ENCODE measurements around the gene SHB. TPM values are rescaled to one million over a fixed set of nuclear protein-coding genes. Genes with fewer than 3 reads are reported as not detected.

Gene SHB
- total and polyA plus RNA-seq, 2 donors (not counting 3 experiments of a cell fraction or from before 2014, with no cell fraction given), result 13.4 to 24.9 TPM

DNA sequence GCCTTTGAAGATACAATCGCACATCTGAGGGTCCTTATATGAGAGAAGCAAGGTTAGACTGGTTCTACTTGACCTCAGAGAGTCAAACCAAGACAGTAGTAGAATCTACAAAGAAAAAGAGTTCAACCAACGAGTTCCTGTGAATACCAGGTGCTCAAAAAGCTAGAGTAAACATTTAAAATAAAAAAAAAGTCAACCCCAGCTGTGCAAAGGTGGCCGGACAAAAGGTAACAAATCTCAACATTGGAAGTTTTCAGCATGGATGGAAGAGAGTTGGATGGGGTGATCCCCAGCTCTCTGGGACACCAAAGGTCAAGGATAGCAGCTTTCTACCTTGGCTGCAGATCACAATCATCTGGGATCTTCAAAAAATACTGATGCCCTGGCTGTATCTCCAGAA lies 14.4 kb downstream of the SHB start:
- no peaks in the 10 kb centered on the region for H4K20me1 ChIP-seq (replicated peaks; ENCODE audit: control insufficient read depth, extremely low read depth, insufficient read depth, low read length)
- no peak overlapping the region for H3K4me2 ChIP-seq (ENCODE audit: insufficient read depth, low read length)
- H3K27me3 ChIP-seq (ENCODE audit: control insufficient read depth in 2 of 2, insufficient read depth in 2 of 2, low read length in 2 of 2), result no peaks in the 10 kb centered on the region
- no peak overlapping the region for H3K9ac ChIP-seq (replicated peaks; ENCODE audit: extremely low read depth, insufficient read depth, low read length)
- ChIA-PET CTCF (no interaction called here), POLR2A (no interaction called here)
- H3K9me3 ChIP-seq (replicated peaks; ENCODE audit: control insufficient read depth, insufficient read depth, low read length), result no peaks in the 10 kb centered on the region
- TF ChIP-seq MYC (IDR thresholded peaks at IDR 0.05; ENCODE audit: low read depth, low read length), result no peak
- no peak for TF ChIP-seq FOS (IDR thresholded peaks at IDR 0.05; ENCODE audit: borderline replicate concordance, insufficient read depth, low read length)
- TF ChIP-seq JUN (IDR thresholded peaks at IDR 0.05; ENCODE audit: borderline replicate concordance, insufficient read depth, insufficient read length, low read depth), result no peak
- intact Hi-C loops (cut with micrococcal nuclease), result no loop called here
- H3K27ac ChIP-seq (ENCODE audit: insufficient read depth, low read depth, low read length), result no peak overlapping the region
- H3K4me1 ChIP-seq (ENCODE audit: control insufficient read depth, extremely low read depth, insufficient read depth, low read length), result peaks cover 18% of the 10 kb centered on the region
- peaks cover 73% of the 10 kb centered on the region for H3K79me2 ChIP-seq (ENCODE audit: control insufficient read depth, insufficient read depth, low read length)
- no TSS peak for BruUV-seq (replicated peaks)
- H3K9me1 ChIP-seq (replicated peaks; ENCODE audit: control insufficient read depth, extremely low read depth, insufficient read depth, low read length), result no peaks in the 10 kb centered on the region
- dilution Hi-C loops (cut with MboI; ENCODE audit: extremely low pct_ligation_motif_present, low sequenced_read_pairs), result no loop called here
- FAIRE-seq (no peak), DNase-seq (ENCODE audit: low read depth, low spot score) (no peak)
- H2AFZ ChIP-seq (ENCODE audit: low read depth, low read length), result no peak overlapping the region
- no peak overlapping the region for H3K4me3 ChIP-seq (replicated peaks in 1 of 3; ENCODE audit: insufficient read depth in 1 of 3, low read depth in 1 of 3, low read length in 3 of 3)
- peaks cover 0 to 3% of the 10 kb centered on the region in 2 experiments for H3K36me3 ChIP-seq (ENCODE audit: control insufficient read depth in 2 of 2, extremely low read depth in 1 of 2, insufficient read depth in 2 of 2, low read length in 2 of 2)

DNA sequence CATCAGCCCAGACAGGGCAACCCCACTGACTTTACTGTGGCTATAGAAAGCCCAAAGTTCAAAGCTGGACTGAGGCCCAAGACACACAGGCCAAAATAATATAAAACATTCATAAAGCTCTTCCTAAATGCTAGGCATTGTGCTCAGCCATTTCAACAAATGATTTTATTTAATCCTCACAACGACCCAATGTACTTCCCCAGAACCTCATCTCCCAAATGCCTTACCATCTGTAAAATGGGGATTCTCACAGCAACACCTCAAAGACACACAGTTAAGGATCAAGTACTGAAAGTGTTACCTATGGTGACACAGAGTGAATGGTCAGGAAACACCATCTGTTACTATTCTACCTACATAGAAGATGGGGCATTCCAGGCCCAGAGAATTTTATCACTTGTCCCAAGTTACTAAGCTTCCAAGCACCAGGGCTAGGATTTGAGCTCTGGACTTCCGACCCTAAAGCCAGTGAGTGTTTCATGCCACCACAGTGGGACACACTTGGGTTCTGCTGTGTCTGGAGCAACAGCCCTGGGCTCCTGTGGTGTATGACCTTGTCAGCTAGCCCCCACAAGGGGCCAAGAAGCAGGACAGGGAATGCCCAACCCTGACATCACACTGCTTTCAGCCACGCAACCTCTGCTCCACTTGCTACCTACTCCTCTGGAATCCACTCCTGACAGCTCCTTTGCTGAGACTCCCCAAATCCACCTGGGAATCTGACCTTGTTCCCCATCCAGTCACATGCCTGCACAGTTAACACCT lies 15.1 kb downstream of the SHB start:
- Histone ChIP-seq H3K27ac (ENCODE audit: insufficient read depth, low read depth, low read length) (no peak overlapping the region), H3K9me3 (replicated peaks; ENCODE audit: control insufficient read depth, insufficient read depth, low read length) (no peaks in the 10 kb centered on the region), H3K36me3 (ENCODE audit: control insufficient read depth in 2 of 2, extremely low read depth in 1 of 2, insufficient read depth in 2 of 2, low read length in 2 of 2) (peaks cover 0 to 3% of the 10 kb centered on the region in 2 experiments), H3K9ac (replicated peaks; ENCODE audit: extremely low read depth, insufficient read depth, low read length) (no peak overlapping the region), H3K4me1 (ENCODE audit: control insufficient read depth, extremely low read depth, insufficient read depth, low read length) (peaks cover 13% of the 10 kb centered on the region), H3K27me3 (ENCODE audit: control insufficient read depth in 2 of 2, insufficient read depth in 2 of 2, low read length in 2 of 2) (no peaks in the 10 kb centered on the region), H3K4me2 (ENCODE audit: insufficient read depth, low read length) (no peak overlapping the region), H3K4me3 (replicated peaks in 1 of 3; ENCODE audit: insufficient read depth in 1 of 3, low read depth in 1 of 3, low read length in 3 of 3) (no peak overlapping the region), H3K9me1 (replicated peaks; ENCODE audit: control insufficient read depth, extremely low read depth, insufficient read depth, low read length) (no peaks in the 10 kb centered on the region), H3K79me2 (ENCODE audit: control insufficient read depth, insufficient read depth, low read length) (peaks cover 74% of the 10 kb centered on the region), H2AFZ (ENCODE audit: low read depth, low read length) (no peak overlapping the region), H4K20me1 (replicated peaks; ENCODE audit: control insufficient read depth, extremely low read depth, insufficient read depth, low read length) (no peaks in the 10 kb centered on the region)
- DNase-seq (ENCODE audit: low read depth, low spot score) (no peak), FAIRE-seq (no peak)
- dilution Hi-C loops (cut with MboI; ENCODE audit: extremely low pct_ligation_motif_present, low sequenced_read_pairs), result no loop called here
- POLR2A ChIA-PET, result interaction anchor here (0.6 kb wide), 1 partner anchor 124 kb away, joined by 3 read pairs; no protein-coding TSS in a partner anchor
- CTCF ChIA-PET, result no interaction called here
- TF ChIP-seq POLR2A (IDR thresholded peaks at IDR 0.05; ENCODE audit: low read depth, low read length) (no peak), POLR2AphosphoS5 (IDR thresholded peaks at IDR 0.05; ENCODE audit: insufficient read depth, low read depth, low read length) (no peak), FOS (IDR thresholded peaks at IDR 0.05; ENCODE audit: borderline replicate concordance, insufficient read depth, low read length) (no peak), EZH2 (IDR thresholded peaks at IDR 0.05; ENCODE audit: borderline replicate concordance, low read depth, low read length, severe bottlenecking) (no peak), JUN (IDR thresholded peaks at IDR 0.05; ENCODE audit: borderline replicate concordance, insufficient read depth, insufficient read length, low read depth) (no peak), GATA2 (IDR thresholded peaks at IDR 0.05; ENCODE audit: insufficient read depth, insufficient read length, low read depth, low read length) (no peak), MYC (IDR thresholded peaks at IDR 0.05; ENCODE audit: low read depth, low read length) (no peak)
- TF ChIP-seq, protein P1, sequence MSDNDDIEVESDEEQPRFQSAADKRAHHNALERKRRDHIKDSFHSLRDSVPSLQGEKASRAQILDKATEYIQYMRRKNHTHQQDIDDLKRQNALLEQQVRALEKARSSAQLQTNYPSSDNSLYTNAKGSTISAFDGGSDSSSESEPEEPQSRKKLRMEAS (IDR thresholded peaks at IDR 0.05; ENCODE audit: insufficient read depth, insufficient read length), result no peak
- TF ChIP-seq, protein P2, sequence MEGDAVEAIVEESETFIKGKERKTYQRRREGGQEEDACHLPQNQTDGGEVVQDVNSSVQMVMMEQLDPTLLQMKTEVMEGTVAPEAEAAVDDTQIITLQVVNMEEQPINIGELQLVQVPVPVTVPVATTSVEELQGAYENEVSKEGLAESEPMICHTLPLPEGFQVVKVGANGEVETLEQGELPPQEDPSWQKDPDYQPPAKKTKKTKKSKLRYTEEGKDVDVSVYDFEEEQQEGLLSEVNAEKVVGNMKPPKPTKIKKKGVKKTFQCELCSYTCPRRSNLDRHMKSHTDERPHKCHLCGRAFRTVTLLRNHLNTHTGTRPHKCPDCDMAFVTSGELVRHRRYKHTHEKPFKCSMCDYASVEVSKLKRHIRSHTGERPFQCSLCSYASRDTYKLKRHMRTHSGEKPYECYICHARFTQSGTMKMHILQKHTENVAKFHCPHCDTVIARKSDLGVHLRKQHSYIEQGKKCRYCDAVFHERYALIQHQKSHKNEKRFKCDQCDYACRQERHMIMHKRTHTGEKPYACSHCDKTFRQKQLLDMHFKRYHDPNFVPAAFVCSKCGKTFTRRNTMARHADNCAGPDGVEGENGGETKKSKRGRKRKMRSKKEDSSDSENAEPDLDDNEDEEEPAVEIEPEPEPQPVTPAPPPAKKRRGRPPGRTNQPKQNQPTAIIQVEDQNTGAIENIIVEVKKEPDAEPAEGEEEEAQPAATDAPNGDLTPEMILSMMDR (IDR thresholded peaks at IDR 0.05; ENCODE audit: extremely low read depth in 1 of 2, insufficient read depth in 1 of 2, low read depth in 1 of 2, low read length in 2 of 2), result no peak
- BruUV-seq (replicated peaks), result no TSS peak
- intact Hi-C loops (cut with micrococcal nuclease), result no loop called here

Measured in endothelial cell of umbilical vein (primary cell).